Mesendoderm (in vitro differentiated cells): ENCODE results near the gene CYSTM1.
"Not testable (repeated sequence)": the region's sequence is repeated elsewhere in the genome, so short reads cannot be mapped to it uniquely, and the experiment has no call there.

Experiments
- DNase-seq: peaks from one replicate; pipeline ENCODE4 v3.0.0; 2013
- H2AK5ac ChIP-seq: 2 replicates; pipeline ENCODE4 v1.6.1; 2013; ENCODE audit warnings: low read length, inconsistent platforms
- H2BK120ac ChIP-seq: 2 replicates; pipeline ENCODE4 v1.6.1; 2013; ENCODE audit warnings: low read depth, mild to moderate bottlenecking, low read length, moderate library complexity, mixed read lengths
- H2BK15ac ChIP-seq: replicated peaks from 2 replicates; pipeline ENCODE4 v1.6.1; 2013; ENCODE audit warnings: low read depth, mild to moderate bottlenecking, moderate library complexity
- H2BK5ac ChIP-seq: 2 replicates; pipeline ENCODE4 v1.6.1; 2013; ENCODE audit warnings: low read length, inconsistent platforms
- H3K18ac ChIP-seq: 2 replicates; pipeline ENCODE4 v1.6.1; 2013; ENCODE audit warnings: mild to moderate bottlenecking, low read length, mixed read lengths
- H3K23ac ChIP-seq: one replicate; pipeline ENCODE4 v1.6.1; 2013; ENCODE audit warnings: low read length
- H3K27ac ChIP-seq: 2 replicates; pipeline ENCODE4 v1.5.1; 2013; ENCODE audit warnings: low read depth, mild to moderate bottlenecking, inconsistent platforms, low read length, moderate library complexity
- H3K27me3 ChIP-seq: 2 replicates; pipeline ENCODE4 v1.6.1; 2013; ENCODE audit warnings: low read length, control low read depth, mild to moderate bottlenecking, inconsistent platforms; ENCODE audit not compliant: insufficient read depth, poor library complexity
- H3K36me3 ChIP-seq: 2 replicates; pipeline ENCODE4 v1.6.1; 2013; ENCODE audit warnings: low read length, inconsistent platforms; ENCODE audit not compliant: control insufficient read depth, insufficient read depth
- H3K4ac ChIP-seq: one replicate; pipeline ENCODE4 v1.6.1; 2013; ENCODE audit warnings: low read depth, mild to moderate bottlenecking, low read length, moderate library complexity
- H3K4me1 ChIP-seq: 2 replicates; pipeline ENCODE4 v1.6.1; 2013; ENCODE audit warnings: low read depth, low read length, inconsistent platforms; ENCODE audit not compliant: control insufficient read depth
- H3K4me2 ChIP-seq: 2 replicates; pipeline ENCODE4 v1.6.1; 2013; ENCODE audit warnings: low read length
- H3K4me3 ChIP-seq: 2 replicates; pipeline ENCODE4 v1.5.1; 2013; ENCODE audit warnings: mild to moderate bottlenecking, low read length
- H3K56ac ChIP-seq: one replicate; pipeline ENCODE4 v1.6.1; 2013; ENCODE audit warnings: low read length
- H3K79me1 ChIP-seq: 2 replicates; pipeline ENCODE4 v1.6.1; 2013; ENCODE audit warnings: low read length, inconsistent platforms
- H3K79me2 ChIP-seq: 2 replicates; pipeline ENCODE4 v1.6.1; 2013; ENCODE audit warnings: mild to moderate bottlenecking, low read length; ENCODE audit not compliant: control insufficient read depth, insufficient read depth
- H3K9ac ChIP-seq: 2 replicates; pipeline ENCODE4 v1.6.1; 2013; ENCODE audit warnings: low read length, inconsistent platforms
- H4K5ac ChIP-seq: one replicate; pipeline ENCODE4 v1.6.1; 2013; ENCODE audit warnings: low read length
- H4K8ac ChIP-seq: one replicate; pipeline ENCODE4 v1.6.1; 2013; ENCODE audit warnings: low read depth, mild to moderate bottlenecking, control low read depth, low read length, moderate library complexity
- WGBS: extraction: QIAGEN DNeasy Blood & Tissue Kit; methylation state at CpG from one replicate; pipeline ENCODE4 v1.1.7; 2013; ENCODE audit warnings: low lambda C conversion rate, missing lambda C conversion rate; ENCODE audit not compliant: insufficient coverage; ENCODE audit errors: extremely low coverage; 5-methylcytosine and 5-hydroxymethylcytosine counted together

Gene CYSTM1

GRCh38 chr5:140197023-140197422 lies 22.0 kb downstream of the CYSTM1 start:
- H3K4me2 ChIP-seq = no peak overlapping the region
- H3K27me3 ChIP-seq = no peaks in the 10 kb centered on the region
- H3K56ac ChIP-seq = no peak overlapping the region
- no peak overlapping the region for H2BK120ac ChIP-seq
- no peaks in the 10 kb centered on the region for H3K36me3 ChIP-seq
- no peak overlapping the region for H3K27ac ChIP-seq
- no peak overlapping the region for H3K18ac ChIP-seq
- H2BK15ac ChIP-seq = no peak overlapping the region
- no CpG with 5 or more reads among the region's 2 CpGs for WGBS
- no peaks in the 10 kb centered on the region for H3K79me1 ChIP-seq
- H2BK5ac ChIP-seq = no peak overlapping the region
- no peak overlapping the region for H3K4me3 ChIP-seq
- no peak overlapping the region for H3K4ac ChIP-seq
- no peak overlapping the region for H3K9ac ChIP-seq
- no peak for DNase-seq
- H3K79me2 ChIP-seq = no peaks in the 10 kb centered on the region
- H3K4me1 ChIP-seq = no peaks in the 10 kb centered on the region
- no peak overlapping the region for H3K23ac ChIP-seq
- no peak overlapping the region for H4K5ac ChIP-seq
- H2AK5ac ChIP-seq = no peak overlapping the region
- no peak overlapping the region for H4K8ac ChIP-seq

GRCh38 chr5:140198915-140199314 lies 23.9 kb downstream of the CYSTM1 start:
- not testable (repeated sequence) for H3K18ac ChIP-seq, H4K8ac ChIP-seq, H3K79me2 ChIP-seq, H3K79me1 ChIP-seq, H3K4me3 ChIP-seq, H3K23ac ChIP-seq, H2BK5ac ChIP-seq, H4K5ac ChIP-seq, H3K27ac ChIP-seq, H3K27me3 ChIP-seq, DNase-seq, H3K36me3 ChIP-seq, H2BK15ac ChIP-seq, H3K4me1 ChIP-seq, H3K56ac ChIP-seq, H3K9ac ChIP-seq, H3K4ac ChIP-seq, H2BK120ac ChIP-seq, H3K4me2 ChIP-seq, H2AK5ac ChIP-seq
- no CpG with 5 or more reads among the region's 1 CpG for WGBS

DNA sequence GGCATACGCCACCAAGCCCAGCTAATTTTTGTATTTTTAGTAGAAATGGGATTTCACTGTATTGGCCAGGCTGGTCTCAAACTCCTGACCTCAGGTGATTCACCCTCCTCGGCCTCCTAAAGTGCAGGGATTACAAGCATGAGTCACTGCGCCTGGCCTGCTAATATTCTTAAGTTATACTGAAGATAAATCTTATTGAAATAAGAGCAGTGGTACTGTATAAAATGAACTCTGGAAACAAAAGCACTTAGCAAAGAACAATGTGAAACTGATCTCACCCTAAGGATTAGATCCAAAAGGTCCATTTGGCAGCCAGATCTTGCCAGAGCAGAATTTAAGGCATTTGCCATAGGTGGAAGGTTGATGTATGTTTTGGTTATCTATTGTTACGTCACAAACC lies 27.1 kb downstream of the CYSTM1 start:
- H2BK15ac ChIP-seq = no peak overlapping the region
- no peaks in the 10 kb centered on the region for H3K79me2 ChIP-seq
- no peak overlapping the region for H3K4me3 ChIP-seq
- no peak for DNase-seq
- no peak overlapping the region for H3K9ac ChIP-seq
- H3K4me1 ChIP-seq = peaks cover 3% of the 10 kb centered on the region
- H3K56ac ChIP-seq = no peak overlapping the region
- no CpG with 5 or more reads among the region's 4 CpGs for WGBS
- H2AK5ac ChIP-seq = no peak overlapping the region
- H3K27ac ChIP-seq = no peak overlapping the region
- H3K4ac ChIP-seq = no peak overlapping the region
- no peak overlapping the region for H2BK120ac ChIP-seq
- H3K79me1 ChIP-seq = no peaks in the 10 kb centered on the region
- no peak overlapping the region for H3K23ac ChIP-seq
- H3K27me3 ChIP-seq = no peaks in the 10 kb centered on the region
- no peak overlapping the region for H4K5ac ChIP-seq
- no peak overlapping the region for H2BK5ac ChIP-seq
- no peak overlapping the region for H3K4me2 ChIP-seq
- no peak overlapping the region for H3K18ac ChIP-seq
- no peaks in the 10 kb centered on the region for H3K36me3 ChIP-seq
- no peak overlapping the region for H4K8ac ChIP-seq

DNA sequence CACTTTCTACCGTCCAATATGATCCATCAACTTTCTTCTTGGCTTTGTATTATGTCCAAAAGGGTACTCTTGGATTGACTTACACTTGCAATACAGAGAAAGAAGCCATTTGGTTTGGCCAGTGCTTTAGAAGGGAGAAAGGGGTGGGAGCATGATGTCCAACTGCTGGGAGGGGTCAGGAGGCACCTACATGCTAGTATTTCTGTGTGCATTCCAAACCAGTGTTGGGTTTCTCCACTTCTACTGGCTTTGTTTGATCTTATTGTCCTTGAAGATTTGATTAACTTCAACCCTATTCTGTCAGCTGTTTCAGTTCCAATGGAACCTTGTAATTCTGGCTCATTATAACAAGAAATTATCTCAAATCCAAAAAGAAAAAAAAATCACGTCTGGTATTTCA lies 27.6 kb downstream of the CYSTM1 start:
- Histone ChIP-seq H3K4me3 (no peak overlapping the region), H4K5ac (no peak overlapping the region), H3K79me2 (no peaks in the 10 kb centered on the region), H3K23ac (no peak overlapping the region), H3K4me1 (peaks cover 3% of the 10 kb centered on the region), H3K4me2 (no peak overlapping the region), H2BK5ac (no peak overlapping the region), H3K18ac (no peak overlapping the region), H2BK120ac (no peak overlapping the region), H3K36me3 (no peaks in the 10 kb centered on the region), H3K4ac (no peak overlapping the region), H3K27ac (no peak overlapping the region), H3K56ac (no peak overlapping the region), H4K8ac (no peak overlapping the region), H2BK15ac (no peak overlapping the region), H3K9ac (no peak overlapping the region), H2AK5ac (no peak overlapping the region), H3K79me1 (no peaks in the 10 kb centered on the region), H3K27me3 (no peaks in the 10 kb centered on the region)
- no CpG with 5 or more reads among the region's 2 CpGs for WGBS
- no peak for DNase-seq

- Histone ChIP-seq H3K4ac (no peak overlapping the region), H3K36me3 (no peaks in the 10 kb centered on the region), H3K56ac (no peak overlapping the region), H3K79me2 (no peaks in the 10 kb centered on the region), H3K23ac (no peak overlapping the region), H2AK5ac (no peak overlapping the region), H3K4me1 (peaks cover 3% of the 10 kb centered on the region), H3K4me3 (no peak overlapping the region), H3K4me2 (no peak overlapping the region), H4K8ac (no peak overlapping the region), H3K18ac (no peak overlapping the region), H3K27ac (no peak overlapping the region), H4K5ac (no peak overlapping the region), H3K9ac (no peak overlapping the region), H2BK120ac (no peak overlapping the region), H3K27me3 (no peaks in the 10 kb centered on the region), H2BK5ac (no peak overlapping the region), H3K79me1 (no peaks in the 10 kb centered on the region), H2BK15ac (no peak overlapping the region)
- no CpG with 5 or more reads among the region's 2 CpGs for WGBS
- DNase-seq = no peak
These were observed 30.2 kb downstream of the CYSTM1 start for GRCh38 chr5:140205216-140205615.

GRCh38 chr5:140205952-140206351 lies 31.0 kb downstream of the CYSTM1 start:
- no CpG with 5 or more reads among the region's 4 CpGs for WGBS

More at GRCh38 chr5:140205952-140206351, 31.0 kb downstream of the CYSTM1 start:
- H2BK120ac ChIP-seq = no peak overlapping the region
- no peak overlapping the region for H4K8ac ChIP-seq
- no peak overlapping the region for H3K9ac ChIP-seq
- H3K4me1 ChIP-seq = peaks cover 3% of the 10 kb centered on the region
- H3K27ac ChIP-seq = no peak overlapping the region
- no peaks in the 10 kb centered on the region for H3K79me1 ChIP-seq
- peak; percentile 72 for DNase-seq
- H3K56ac ChIP-seq = peak overlapping the region; percentile 28
- no peak overlapping the region for H2AK5ac ChIP-seq
- H3K27me3 ChIP-seq = no peaks in the 10 kb centered on the region
- H4K5ac ChIP-seq = no peak overlapping the region
- no peak overlapping the region for H3K4ac ChIP-seq
- H2BK15ac ChIP-seq = no peak overlapping the region
- H3K18ac ChIP-seq = no peak overlapping the region
- H3K4me3 ChIP-seq = no peak overlapping the region
- H2BK5ac ChIP-seq = no peak overlapping the region
- no peaks in the 10 kb centered on the region for H3K36me3 ChIP-seq
- no peak overlapping the region for H3K23ac ChIP-seq
- no peaks in the 10 kb centered on the region for H3K79me2 ChIP-seq
- no peak overlapping the region for H3K4me2 ChIP-seq
